Activated naive CD8-positive, alpha-beta T cell treated with anti-CD3 and anti-CD28 coated beads, Interleukin-2, amount 50 U/mL, for 24 hours (primary cell): Measurements from ENCODE around the gene BEST2.
"Not testable (repeated sequence)": the region's sequence is repeated elsewhere in the genome, so short reads cannot be mapped to it uniquely, and the experiment has no call there.

Source experiments
- ATAC-seq: fragments of 150-1000 bp; cut with Tn5 transposase; one replicate; pipeline ENCODE4 v1.10.0; 2021
- DNase-seq: peaks from one replicate; pipeline ENCODE4 v3.0.0; 2021
- H3K27ac Mint-ChIP-seq: one replicate; pipeline ENCODE4 v1.8.0; 2021; ENCODE audit warnings: mild to moderate bottlenecking, mixed read lengths
- H3K27me3 Mint-ChIP-seq: one replicate; pipeline ENCODE4 v1.8.0; 2021; ENCODE audit warnings: mixed read lengths
- H3K36me3 Mint-ChIP-seq: one replicate; pipeline ENCODE4 v1.8.0; 2021; ENCODE audit warnings: low read depth, mixed read lengths
- H3K4me1 Mint-ChIP-seq: one replicate; pipeline ENCODE4 v1.8.0; 2021; ENCODE audit warnings: mixed read lengths
- H3K4me3 Mint-ChIP-seq: one replicate; pipeline ENCODE4 v1.8.0; 2021; ENCODE audit warnings: mild to moderate bottlenecking, moderate library complexity, mixed read lengths
- H3K9me3 Mint-ChIP-seq: one replicate; pipeline ENCODE4 v1.8.0; 2021; ENCODE audit warnings: mixed read lengths

BEST2 gene

GRCh38 chr19:12751635-12752034 lies at the start of gene BEST2:
BEST2 (plus strand) TSS chr19:12751791; CDS start chr19:12752593, 802 bp downstream.
- H3K9me3 Mint-ChIP-seq = peaks cover 5% of the 10 kb centered on the region
- H3K4me3 Mint-ChIP-seq = no peak within 1 kb of the TSS
- H3K27me3 Mint-ChIP-seq = peaks cover 24% of the 10 kb centered on the region
- peaks cover 14% of the 10 kb centered on the region for H3K36me3 Mint-ChIP-seq
- H3K4me1 Mint-ChIP-seq = peaks cover 4% of the 10 kb centered on the region
- ATAC-seq (no peak), DNase-seq (no peak)
- no peak within 1 kb of the TSS for H3K27ac Mint-ChIP-seq

DNA sequence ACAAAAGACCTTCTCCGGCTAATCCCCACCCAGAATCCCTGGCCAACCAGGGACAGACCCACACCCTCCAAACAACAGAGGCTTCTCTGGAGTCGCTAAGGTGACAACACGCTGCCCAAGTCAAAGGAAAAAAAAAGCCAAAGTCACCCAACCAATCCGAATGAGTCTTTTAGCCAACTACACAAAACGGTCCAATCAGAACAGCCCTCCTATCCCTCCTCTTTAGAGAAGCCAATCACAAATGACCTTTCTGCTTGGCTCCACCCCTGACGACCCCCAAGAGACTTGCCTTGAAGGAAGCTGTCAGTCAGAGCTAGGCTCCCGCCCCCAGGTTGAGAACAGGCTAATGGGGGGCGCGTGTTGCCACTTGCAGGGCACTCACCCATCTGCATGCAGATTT lies 48.5 kb upstream of the BEST2 start:
- H3K27me3 Mint-ChIP-seq = no peaks in the 10 kb centered on the region
- no peak overlapping the region for H3K4me3 Mint-ChIP-seq
- peak; percentile 67 for ATAC-seq
- H3K27ac Mint-ChIP-seq = peak overlapping the region; percentile 49
- no peaks in the 10 kb centered on the region for H3K9me3 Mint-ChIP-seq
- DNase-seq = peak; percentile 43
- H3K4me1 Mint-ChIP-seq = peaks cover 4% of the 10 kb centered on the region
- H3K36me3 Mint-ChIP-seq = peaks cover 50% of the 10 kb centered on the region

DNA sequence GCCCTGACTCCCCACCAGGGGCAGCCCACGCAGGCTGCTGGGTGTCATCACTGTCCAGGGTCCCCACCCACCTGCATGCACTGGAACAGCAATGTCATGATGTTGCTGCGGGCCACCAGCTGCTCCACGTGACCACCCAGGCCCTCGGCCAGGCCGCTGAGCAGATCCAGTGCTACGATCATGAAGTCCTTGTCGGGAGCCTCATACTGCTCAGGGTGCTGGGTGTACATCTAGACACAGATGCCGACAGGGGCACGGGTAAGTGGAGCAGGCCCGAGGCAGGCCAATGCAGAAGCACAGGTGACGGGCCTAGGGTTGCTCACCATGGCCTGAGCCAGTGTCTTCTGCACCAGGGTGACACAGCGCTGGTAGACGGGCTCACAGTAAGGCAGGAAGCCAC lies 46.4 kb upstream of the BEST2 start:
- Mint-ChIP-seq H3K4me3 (no peak overlapping the region), H3K36me3 (peaks cover 53% of the 10 kb centered on the region), H3K9me3 (no peaks in the 10 kb centered on the region), H3K27me3 (no peaks in the 10 kb centered on the region), H3K4me1 (no peaks in the 10 kb centered on the region), H3K27ac (no peak overlapping the region)
- no peak for ATAC-seq
- no peak for DNase-seq

GRCh38 chr19:12705654-12706331 lies 45.8 kb upstream of the BEST2 start:
- Mint-ChIP-seq H3K27ac (no peak overlapping the region), H3K36me3 (peaks cover 59% of the 10 kb centered on the region), H3K4me3 (peak overlapping the region; percentile 14), H3K4me1 (no peaks in the 10 kb centered on the region), H3K27me3 (no peaks in the 10 kb centered on the region), H3K9me3 (no peaks in the 10 kb centered on the region)
- ATAC-seq = no peak
- no peak for DNase-seq

- DNase-seq = no peak
- Mint-ChIP-seq H3K27ac (no peak overlapping the region), H3K9me3 (no peaks in the 10 kb centered on the region), H3K27me3 (no peaks in the 10 kb centered on the region), H3K4me3 (no peak overlapping the region), H3K36me3 (peaks cover 62% of the 10 kb centered on the region), H3K4me1 (no peaks in the 10 kb centered on the region)
- no peak for ATAC-seq
These were observed 45.3 kb upstream of the BEST2 start for GRCh38 chr19:12706332-12706718.

- H3K4me1 Mint-ChIP-seq = no peaks in the 10 kb centered on the region
- H3K27me3 Mint-ChIP-seq = no peaks in the 10 kb centered on the region
- no peaks in the 10 kb centered on the region for H3K9me3 Mint-ChIP-seq
- H3K27ac Mint-ChIP-seq = no peak overlapping the region
- peaks cover 62% of the 10 kb centered on the region for H3K36me3 Mint-ChIP-seq
- ATAC-seq = no peak
- H3K4me3 Mint-ChIP-seq = no peak overlapping the region
- DNase-seq = no peak
These were observed 43.0 kb upstream of the BEST2 start for GRCh38 chr19:12708641-12709040.

- ATAC-seq (no peak), DNase-seq (no peak)
- Mint-ChIP-seq H3K4me1 (no peaks in the 10 kb centered on the region), H3K27me3 (no peaks in the 10 kb centered on the region), H3K36me3 (peaks cover 59% of the 10 kb centered on the region), H3K4me3 (no peak overlapping the region), H3K9me3 (no peaks in the 10 kb centered on the region), H3K27ac (no peak overlapping the region)
These were observed 40.4 kb upstream of the BEST2 start for GRCh38 chr19:12711187-12711586.

GRCh38 chr19:12712077-12712476 lies 39.5 kb upstream of the BEST2 start:
- H3K36me3 Mint-ChIP-seq = peaks cover 57% of the 10 kb centered on the region
- H3K4me3 Mint-ChIP-seq, H3K27me3 Mint-ChIP-seq, H3K27ac Mint-ChIP-seq, DNase-seq, H3K4me1 Mint-ChIP-seq, ATAC-seq, H3K9me3 Mint-ChIP-seq: not testable (repeated sequence)

GRCh38 chr19:12713304-12713703 lies 38.3 kb upstream of the BEST2 start:
- ATAC-seq, H3K4me1 Mint-ChIP-seq, H3K9me3 Mint-ChIP-seq, H3K27ac Mint-ChIP-seq, H3K27me3 Mint-ChIP-seq, DNase-seq, H3K4me3 Mint-ChIP-seq: not testable (repeated sequence)
- H3K36me3 Mint-ChIP-seq = peaks cover 55% of the 10 kb centered on the region

- H3K9me3 Mint-ChIP-seq = no peaks in the 10 kb centered on the region
- ATAC-seq = no peak
- peaks cover 16% of the 10 kb centered on the region for H3K4me1 Mint-ChIP-seq
- no peak overlapping the region for H3K4me3 Mint-ChIP-seq
- H3K36me3 Mint-ChIP-seq = peaks cover 61% of the 10 kb centered on the region
- H3K27ac Mint-ChIP-seq = no peak overlapping the region
- DNase-seq = no peak
- no peaks in the 10 kb centered on the region for H3K27me3 Mint-ChIP-seq
These were observed 36.5 kb upstream of the BEST2 start for GRCh38 chr19:12715102-12715501.

DNA sequence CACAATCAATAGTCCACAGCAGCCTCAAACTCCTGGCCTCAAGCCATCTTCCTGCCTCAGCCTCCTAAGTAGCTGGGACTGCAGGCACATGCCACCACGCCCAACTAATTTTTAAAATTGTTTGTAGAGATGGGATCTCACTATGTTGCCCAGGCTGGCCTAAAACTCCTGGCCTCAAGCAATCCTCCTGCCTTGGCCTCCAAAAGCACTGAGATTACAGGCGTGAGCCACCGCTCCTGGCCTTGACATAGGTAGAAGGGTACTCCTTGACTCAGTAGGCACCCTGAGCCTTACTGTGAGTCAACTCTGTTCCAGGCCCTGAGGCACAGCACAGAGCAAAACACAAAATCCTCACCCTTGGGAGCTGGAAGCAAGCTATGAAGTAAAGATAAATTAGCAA lies 35.7 kb upstream of the BEST2 start:
- Mint-ChIP-seq H3K27ac (peak overlapping the region; percentile 11), H3K36me3 (peaks cover 59% of the 10 kb centered on the region), H3K4me3 (no peak overlapping the region), H3K27me3 (no peaks in the 10 kb centered on the region), H3K9me3 (no peaks in the 10 kb centered on the region), H3K4me1 (peaks cover 23% of the 10 kb centered on the region)
- DNase-seq = no peak
- ATAC-seq = no peak

- H3K36me3 Mint-ChIP-seq = peaks cover 59% of the 10 kb centered on the region
- H3K27me3 Mint-ChIP-seq = peaks cover 2% of the 10 kb centered on the region
- H3K4me3 Mint-ChIP-seq = peak overlapping the region; percentile 84
- peak overlapping the region; percentile 80 for H3K27ac Mint-ChIP-seq
- ATAC-seq = no peak
- no peaks in the 10 kb centered on the region for H3K9me3 Mint-ChIP-seq
- DNase-seq = no peak
- peaks cover 41% of the 10 kb centered on the region for H3K4me1 Mint-ChIP-seq
These were observed 31.3 kb upstream of the BEST2 start for GRCh38 chr19:12720296-12720695.

DNA sequence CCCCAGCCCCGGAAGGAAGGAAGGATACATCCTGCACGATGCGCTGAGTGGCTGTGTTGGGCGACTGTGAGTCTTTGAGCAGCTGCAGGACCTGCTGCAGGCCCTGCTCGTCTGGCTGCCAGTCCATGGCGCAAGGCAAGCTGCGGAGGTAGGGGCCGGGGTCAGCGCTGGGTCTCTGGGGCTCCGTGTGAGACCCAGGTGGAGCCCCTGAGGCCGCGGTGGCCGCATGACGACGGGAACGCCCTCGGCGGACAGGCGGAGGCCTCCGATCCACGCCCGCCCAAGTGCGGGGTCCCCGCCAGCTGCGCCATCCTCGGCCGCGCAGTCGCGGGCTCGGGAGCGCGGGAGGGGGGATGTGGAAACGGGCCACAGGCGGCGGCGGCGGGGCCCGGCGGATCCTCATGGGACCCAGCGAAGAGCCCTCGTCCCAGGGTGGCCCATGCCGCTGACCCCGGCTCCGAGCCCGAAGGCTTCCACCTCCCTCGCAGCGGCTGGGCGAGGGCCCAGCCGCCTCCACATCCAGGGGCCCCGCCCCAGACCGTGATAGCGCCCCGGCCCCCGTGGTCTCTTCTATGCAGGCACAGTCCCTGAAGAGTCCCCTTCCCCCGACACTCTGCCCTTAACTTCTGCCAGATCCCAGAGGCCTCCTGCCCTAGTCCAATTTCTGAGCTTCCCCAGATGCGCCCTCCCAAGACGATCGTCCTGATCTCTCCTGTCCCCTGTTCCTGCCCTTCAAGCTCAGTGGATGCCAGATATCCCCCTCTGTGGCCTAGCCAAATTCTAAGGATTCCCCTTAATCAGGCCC lies 30.5 kb upstream of the BEST2 start:
- H3K9me3 Mint-ChIP-seq = no peaks in the 10 kb centered on the region
- H3K27me3 Mint-ChIP-seq = peaks cover 2% of the 10 kb centered on the region
- H3K4me3 Mint-ChIP-seq = peak overlapping the region; percentile 94
- H3K27ac Mint-ChIP-seq = peak overlapping the region; percentile 83
- DNase-seq = no peak
- H3K36me3 Mint-ChIP-seq = peaks cover 53% of the 10 kb centered on the region
- peak; percentile 9 for ATAC-seq
- H3K4me1 Mint-ChIP-seq = peaks cover 41% of the 10 kb centered on the region

- peak overlapping the region; percentile 97 for H3K4me3 Mint-ChIP-seq
- peak overlapping the region; percentile 97 for H3K27ac Mint-ChIP-seq
- H3K4me1 Mint-ChIP-seq = peaks cover 44% of the 10 kb centered on the region
- H3K36me3 Mint-ChIP-seq = peaks cover 52% of the 10 kb centered on the region
- H3K9me3 Mint-ChIP-seq = no peaks in the 10 kb centered on the region
- DNase-seq = peak; percentile 56
- ATAC-seq = peak; percentile 31
- peaks cover 2% of the 10 kb centered on the region for H3K27me3 Mint-ChIP-seq
These were observed 29.7 kb upstream of the BEST2 start for GRCh38 chr19:12721656-12722565.
